Activated T-cell treated with anti-CD3 and anti-CD28 coated beads, Interleukin-2, amount 50 U/mL, for 72 hours (primary cell): Measurements from ENCODE around the gene CCR5AS.

ENCODE experiments used
- ATAC-seq, 2 donors: fragments of 150-1000 bp; cut with Tn5 transposase; replicated peaks in 1 of 2; 2 replicates each; pipeline ENCODE4 v1.10.0; 2021; ENCODE audit warnings: moderate library complexity in 2 of 2, mild to moderate bottlenecking in 1 of 2
- DNase-seq, 2 donors: peaks; one replicate each; pipeline ENCODE4 v3.0.0; 2021 to 2022; ENCODE audit warnings: mixed read lengths in 1 of 2
- H3K27ac Mint-ChIP-seq: one replicate; pipeline ENCODE4 v1.8.0; 2022; ENCODE audit warnings: mild to moderate bottlenecking, moderate library complexity, mixed read lengths
- H3K27me3 Mint-ChIP-seq: one replicate; pipeline ENCODE4 v1.8.0; 2022; ENCODE audit warnings: low read depth, mixed read lengths
- H3K36me3 Mint-ChIP-seq, 2 donors: one replicate each; pipeline ENCODE4 v1.8.0; 2022; ENCODE audit warnings: mixed read lengths in 2 of 2, mild to moderate bottlenecking in 1 of 2; ENCODE audit not compliant: insufficient read depth in 2 of 2
- H3K4me1 Mint-ChIP-seq: one replicate; pipeline ENCODE4 v1.8.0; 2022; ENCODE audit warnings: low read depth, mixed read lengths
- H3K4me3 Mint-ChIP-seq, 2 donors: one replicate each; pipeline ENCODE4 v1.8.0; 2022; ENCODE audit warnings: mild to moderate bottlenecking in 2 of 2, mixed read lengths in 2 of 2, moderate library complexity in 2 of 2
- H3K9me3 Mint-ChIP-seq, 2 donors: one replicate each; pipeline ENCODE4 v1.8.0; 2022; ENCODE audit warnings: mixed read lengths in 2 of 2

The CCR5AS gene

DNA sequence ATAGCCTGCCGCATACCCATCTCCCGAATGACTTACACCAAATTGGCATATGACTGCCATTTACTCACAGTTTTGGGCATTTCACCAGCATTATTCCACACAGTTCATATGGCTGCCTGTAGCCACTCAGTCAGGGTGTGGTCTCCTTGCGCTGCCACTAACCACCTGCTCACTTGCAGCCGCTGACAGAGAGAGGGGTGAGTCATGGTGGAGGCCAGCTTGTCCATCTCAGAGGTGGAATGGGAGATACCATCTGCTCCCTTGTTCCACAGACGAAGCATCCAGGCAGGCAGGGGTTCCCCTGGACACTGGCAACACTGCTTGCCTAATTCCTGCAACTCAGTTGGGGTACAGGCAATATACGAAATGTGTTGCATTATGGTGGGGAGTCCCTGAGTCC is 15.8 kb upstream of the CCR5AS start:
- ATAC-seq = no peak

DNA sequence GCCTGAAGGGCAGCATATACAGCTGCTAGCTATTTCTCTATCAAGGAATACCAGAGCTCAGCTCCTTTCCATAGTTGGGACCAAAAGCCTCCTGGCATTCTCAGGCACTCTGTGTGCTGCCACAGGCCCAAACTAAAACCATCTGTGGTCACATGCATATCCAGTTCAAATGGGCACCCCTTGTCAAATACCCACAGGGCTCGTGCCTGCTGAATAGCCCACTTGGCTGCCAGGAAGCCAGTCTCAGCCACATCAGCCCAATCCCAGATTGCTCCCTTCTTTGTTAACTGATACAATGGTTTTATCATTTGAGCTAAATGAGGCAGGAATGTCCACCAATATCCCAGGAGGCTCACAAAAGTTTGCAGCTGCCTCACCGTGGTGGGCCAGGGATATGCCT is 14.1 kb upstream of the CCR5AS start:
- H3K9me3 Mint-ChIP-seq = no peaks in the 10 kb centered on the region
- no peak for ATAC-seq

More for the DNA sequence above, 15.8 kb upstream of the CCR5AS start:
- peaks cover 6% of the 10 kb centered on the region for H3K4me1 Mint-ChIP-seq
- no peaks in the 10 kb centered on the region for H3K27me3 Mint-ChIP-seq
- H3K36me3 Mint-ChIP-seq = no peaks in the 10 kb centered on the region
- no peaks in the 10 kb centered on the region for H3K9me3 Mint-ChIP-seq
- no peak for DNase-seq
- no peak overlapping the region for H3K4me3 Mint-ChIP-seq
- H3K27ac Mint-ChIP-seq = no peak overlapping the region

DNA sequence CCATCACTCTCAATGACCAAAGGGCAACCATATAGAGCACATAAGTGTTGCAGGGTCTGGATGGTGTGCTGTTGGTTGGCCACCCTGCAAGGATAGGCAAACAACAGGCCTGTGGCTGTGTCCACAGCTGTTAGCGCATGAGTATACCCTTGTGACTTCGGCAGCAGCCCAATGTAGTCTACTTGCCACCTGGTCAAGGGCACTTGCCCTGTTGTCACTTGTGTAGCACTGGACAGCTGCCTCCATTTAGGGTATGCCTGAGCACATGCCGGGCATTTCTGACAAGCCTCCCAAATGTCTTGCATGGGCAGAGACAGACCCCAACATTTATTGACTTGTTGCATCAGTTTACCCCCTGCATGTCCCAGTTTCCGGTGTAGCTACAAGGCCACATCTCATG is 12.9 kb upstream of the CCR5AS start:
- H3K36me3 Mint-ChIP-seq = no peaks in the 10 kb centered on the region
- H3K27ac Mint-ChIP-seq = no peak overlapping the region
- ATAC-seq = no peak
- no peak for DNase-seq
- peaks cover 9% of the 10 kb centered on the region for H3K4me1 Mint-ChIP-seq
- H3K9me3 Mint-ChIP-seq = no peaks in the 10 kb centered on the region
- H3K27me3 Mint-ChIP-seq = no peaks in the 10 kb centered on the region
- H3K4me3 Mint-ChIP-seq = no peak overlapping the region

More for the DNA sequence above, 14.1 kb upstream of the CCR5AS start:
- Mint-ChIP-seq H3K36me3 (no peaks in the 10 kb centered on the region), H3K4me3 (no peak overlapping the region), H3K4me1 (peaks cover 7% of the 10 kb centered on the region), H3K27ac (no peak overlapping the region), H3K27me3 (no peaks in the 10 kb centered on the region)
- DNase-seq = no peak

DNA sequence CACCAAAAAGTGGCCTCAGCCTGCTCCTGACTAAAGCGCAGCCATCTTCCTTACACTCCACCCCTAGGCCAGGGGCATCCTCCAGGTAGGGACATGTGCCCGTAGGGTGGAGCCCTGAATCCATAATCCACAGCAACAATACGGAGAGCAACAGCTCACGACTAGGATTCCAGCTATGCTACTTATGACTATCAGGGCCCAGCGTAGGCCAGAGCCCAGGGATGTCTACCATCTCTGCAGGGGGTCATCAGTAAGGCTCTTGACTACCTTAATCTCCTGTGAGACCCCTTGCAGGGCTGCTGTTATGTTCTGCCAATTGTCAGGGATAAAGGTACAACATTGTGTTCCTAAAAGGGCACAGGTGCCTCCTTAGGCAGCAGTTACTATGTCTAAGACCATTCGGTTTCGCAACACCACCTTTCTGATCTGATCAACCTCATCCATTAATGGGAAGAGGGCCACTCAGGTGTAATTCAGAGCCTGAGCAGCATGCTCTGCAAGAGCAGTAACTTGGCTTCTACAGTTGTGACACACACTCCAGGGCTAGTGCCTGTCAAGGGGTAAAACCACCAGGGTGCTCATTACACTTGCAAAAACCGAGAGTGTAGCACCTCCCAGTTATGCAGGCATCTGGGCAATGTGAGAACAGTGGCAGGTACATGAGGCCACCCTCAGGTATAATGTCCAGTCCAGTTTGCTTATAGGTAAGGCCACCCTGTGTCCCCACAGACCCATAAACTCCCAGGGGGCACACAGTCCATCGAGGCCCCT is 11.2 kb upstream of the CCR5AS start:
- no peak overlapping the region for H3K27ac Mint-ChIP-seq
- no peak for ATAC-seq
- H3K4me1 Mint-ChIP-seq = peaks cover 9% of the 10 kb centered on the region
- no peak overlapping the region for H3K4me3 Mint-ChIP-seq
- no peaks in the 10 kb centered on the region for H3K27me3 Mint-ChIP-seq
- DNase-seq = no peak
- no peaks in the 10 kb centered on the region for H3K9me3 Mint-ChIP-seq
- H3K36me3 Mint-ChIP-seq = no peaks in the 10 kb centered on the region

DNA sequence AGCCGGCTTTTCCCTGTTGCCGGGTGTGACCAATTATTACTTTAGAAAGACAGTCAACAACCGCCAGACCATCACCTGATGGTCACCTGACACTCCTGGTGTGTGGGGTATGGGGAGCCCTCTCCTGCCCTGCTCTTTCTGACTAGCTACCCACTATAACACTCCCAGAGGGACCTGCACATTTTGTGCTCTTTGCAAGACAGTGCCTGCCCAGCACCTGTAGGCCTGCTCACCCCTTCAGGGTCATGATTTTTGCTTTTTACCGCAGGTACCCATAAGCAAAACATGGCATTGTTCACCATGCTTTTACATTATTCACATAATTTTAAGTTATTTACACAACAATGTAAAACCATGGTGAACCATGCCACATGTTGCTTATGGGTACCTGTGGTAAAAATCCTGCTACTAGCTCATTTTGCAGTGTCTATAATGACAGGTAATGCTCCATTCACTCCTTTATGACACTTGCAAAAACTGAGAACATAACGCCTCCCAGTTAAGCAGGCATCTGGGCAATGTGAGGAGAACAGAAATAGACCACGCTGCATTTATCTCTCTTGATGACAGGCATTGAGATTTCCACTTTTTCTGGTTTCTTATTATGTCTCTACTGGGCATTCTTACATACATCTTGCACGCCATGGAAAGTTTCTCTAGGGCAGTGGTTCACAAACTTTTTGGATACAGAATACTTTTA is 10.1 kb upstream of the CCR5AS start:
- Mint-ChIP-seq H3K27me3 (no peaks in the 10 kb centered on the region), H3K4me3 (no peak overlapping the region), H3K4me1 (peaks cover 9% of the 10 kb centered on the region), H3K36me3 (no peaks in the 10 kb centered on the region), H3K27ac (no peak overlapping the region), H3K9me3 (no peaks in the 10 kb centered on the region)
- no peak for ATAC-seq
- DNase-seq = no peak

DNA sequence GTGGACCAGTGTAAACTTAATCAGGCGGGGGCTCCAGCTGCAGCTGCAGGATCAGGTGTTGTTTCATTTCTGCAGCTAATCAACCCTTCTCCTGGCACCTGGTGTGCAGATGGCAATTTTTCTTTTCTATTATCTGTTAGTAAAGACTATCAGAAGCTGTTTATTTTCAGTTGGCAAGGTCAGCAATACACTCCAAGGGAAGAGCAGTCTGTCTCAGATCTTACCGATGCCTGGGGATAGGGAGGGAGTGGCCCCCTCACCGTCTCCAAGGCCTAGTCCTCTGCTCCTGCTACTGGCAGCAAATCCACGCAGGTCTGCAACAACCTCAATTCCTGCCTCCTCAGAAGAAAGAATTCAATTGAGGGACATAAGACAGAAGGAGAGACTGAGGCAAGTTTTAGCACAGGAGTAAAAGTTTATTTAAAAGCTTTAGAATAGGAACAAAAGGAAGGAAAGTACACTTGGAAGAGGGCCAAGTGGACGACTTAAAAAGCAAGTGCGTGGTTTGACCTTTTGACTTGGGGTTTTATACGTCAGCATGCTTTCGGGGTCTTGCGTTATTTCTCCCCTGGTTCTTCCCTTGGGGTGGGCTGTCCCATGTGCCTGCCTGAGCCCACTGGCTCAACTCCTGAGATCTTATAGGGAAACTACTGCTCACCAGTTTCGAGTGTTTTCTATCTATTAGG is 9.4 kb upstream of the CCR5AS start:
- Mint-ChIP-seq H3K4me1 (peaks cover 9% of the 10 kb centered on the region), H3K4me3 (no peak overlapping the region), H3K9me3 (no peaks in the 10 kb centered on the region), H3K27me3 (no peaks in the 10 kb centered on the region), H3K27ac (no peak overlapping the region), H3K36me3 (no peaks in the 10 kb centered on the region)
- ATAC-seq (peak in 1 of 2 donors; percentile 41), DNase-seq (peak in 1 of 2 donors; percentile 8)

DNA sequence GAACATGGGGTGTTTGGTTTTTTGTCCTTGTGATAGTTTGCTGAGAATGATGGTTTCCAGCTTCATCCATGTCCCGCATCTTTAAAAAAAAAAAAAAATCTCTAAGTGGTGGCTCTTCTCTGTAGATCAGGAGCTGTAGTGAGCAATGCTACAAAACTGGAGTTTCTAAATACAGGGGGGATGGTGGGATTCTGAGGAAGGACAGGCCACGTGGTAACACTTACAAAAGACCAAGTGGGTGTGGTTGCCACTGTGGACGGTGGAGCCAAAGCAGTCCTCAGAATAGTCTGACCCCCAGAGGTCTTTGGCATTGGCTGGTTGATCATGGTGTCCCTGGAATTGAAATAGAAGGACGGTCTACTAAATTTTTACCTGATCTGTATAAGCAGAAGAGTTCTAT is 7.9 kb upstream of the CCR5AS start:
- no peaks in the 10 kb centered on the region for H3K36me3 Mint-ChIP-seq

DNA sequence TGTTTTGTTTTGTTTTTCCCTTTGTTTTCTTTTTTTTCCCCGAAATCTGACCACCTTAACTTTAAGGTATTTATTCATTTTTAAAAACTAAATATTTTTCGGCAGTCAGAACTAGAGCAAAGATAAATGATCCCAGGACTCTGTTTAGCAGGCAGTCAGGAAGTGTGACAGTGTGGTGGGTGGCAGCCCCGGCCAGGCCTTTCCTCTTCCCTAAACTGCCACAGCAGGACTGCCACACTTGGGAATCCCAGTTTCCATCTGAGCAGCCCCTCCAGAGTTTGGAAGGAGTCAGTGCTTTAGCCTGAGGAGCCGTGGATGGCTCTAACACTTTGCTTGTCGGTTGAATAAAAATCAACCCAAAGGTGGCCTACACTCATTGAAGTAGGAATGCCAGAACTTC is 7.1 kb upstream of the CCR5AS start:
- H3K4me1 Mint-ChIP-seq = peaks cover 21% of the 10 kb centered on the region
- no peaks in the 10 kb centered on the region for H3K36me3 Mint-ChIP-seq
- ATAC-seq (no peak), DNase-seq (no peak)
- H3K4me3 Mint-ChIP-seq = no peak overlapping the region
- H3K27ac Mint-ChIP-seq = no peak overlapping the region
- H3K27me3 Mint-ChIP-seq = peaks cover 8% of the 10 kb centered on the region
- H3K9me3 Mint-ChIP-seq = no peaks in the 10 kb centered on the region

More for the DNA sequence above, 7.9 kb upstream of the CCR5AS start:
- H3K27ac Mint-ChIP-seq = no peak overlapping the region
- H3K4me3 Mint-ChIP-seq = no peak overlapping the region
- H3K4me1 Mint-ChIP-seq = peaks cover 15% of the 10 kb centered on the region
- no peaks in the 10 kb centered on the region for H3K9me3 Mint-ChIP-seq
- no peak for DNase-seq
- no peak for ATAC-seq
- peaks cover 8% of the 10 kb centered on the region for H3K27me3 Mint-ChIP-seq

DNA sequence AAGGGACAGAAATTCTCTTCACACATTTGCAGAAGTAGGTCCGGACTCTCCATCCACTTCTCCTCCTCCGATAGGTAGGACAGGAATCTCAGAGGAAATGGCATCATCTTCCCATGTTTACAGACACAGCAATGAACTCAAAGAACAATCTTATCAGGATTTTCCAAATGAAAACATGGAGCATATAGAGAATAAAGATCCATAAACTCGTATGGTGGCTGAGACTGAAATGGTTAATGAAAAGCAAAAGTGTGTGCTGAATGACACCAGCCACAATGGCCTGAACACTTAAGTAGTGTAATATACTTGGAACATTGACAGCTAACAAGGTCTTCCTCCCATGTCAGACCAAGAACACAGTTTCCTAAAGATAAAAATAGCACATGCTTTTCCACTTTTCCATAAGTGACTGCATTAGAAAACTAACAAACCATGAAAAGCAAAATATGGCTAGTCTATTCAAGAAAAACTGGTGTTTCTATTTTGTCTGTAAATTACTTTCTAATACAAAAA is 6.0 kb upstream of the CCR5AS start:
- Mint-ChIP-seq H3K27ac (no peak overlapping the region), H3K9me3 (no peaks in the 10 kb centered on the region), H3K4me1 (peaks cover 32% of the 10 kb centered on the region), H3K27me3 (peaks cover 8% of the 10 kb centered on the region), H3K4me3 (no peak overlapping the region), H3K36me3 (no peaks in the 10 kb centered on the region)
- ATAC-seq (no peak), DNase-seq (no peak)

DNA sequence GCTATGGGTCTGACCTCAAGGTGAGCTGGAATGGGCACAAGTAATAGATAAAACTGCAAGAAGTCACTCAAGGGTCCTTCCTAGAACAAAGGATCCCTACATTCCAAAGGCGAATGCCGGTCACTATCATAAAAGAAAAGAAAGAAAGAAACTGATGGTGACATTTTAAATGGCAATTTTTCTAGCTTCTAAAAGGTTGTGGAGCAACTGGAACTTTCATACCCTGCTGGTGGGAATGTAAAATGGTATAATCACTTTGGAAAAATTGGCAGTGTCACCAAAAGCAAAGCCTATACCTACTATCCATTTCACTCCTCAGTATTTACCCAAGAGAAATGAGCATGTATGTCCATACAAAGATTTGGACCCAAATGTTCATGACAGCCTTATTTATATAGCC is 4.4 kb upstream of the CCR5AS start:
- Mint-ChIP-seq H3K4me1 (peaks cover 44% of the 10 kb centered on the region), H3K36me3 (no peaks in the 10 kb centered on the region), H3K27ac (no peak overlapping the region), H3K27me3 (peaks cover 8% of the 10 kb centered on the region), H3K9me3 (no peaks in the 10 kb centered on the region), H3K4me3 (no peak overlapping the region)
- DNase-seq = no peak
- no peak for ATAC-seq

DNA sequence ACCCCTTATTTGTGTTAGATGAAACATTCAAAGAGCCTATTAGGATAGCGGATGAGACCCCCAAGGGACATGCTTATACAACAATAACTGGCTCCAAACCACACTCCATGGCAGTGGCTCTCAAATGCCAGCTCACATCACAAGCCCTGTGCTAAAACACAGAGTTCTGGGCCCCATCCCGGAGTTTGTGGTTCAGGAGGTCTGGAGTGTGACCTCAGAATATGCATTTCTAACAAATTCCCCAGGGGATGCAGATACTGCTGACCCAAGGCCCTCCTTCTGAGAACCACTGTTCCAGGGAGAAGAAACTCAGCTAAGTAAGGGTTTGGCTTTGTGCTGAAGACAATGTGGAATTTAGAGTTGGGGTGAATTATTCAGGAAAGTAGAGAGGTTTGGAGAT is 3.8 kb upstream of the CCR5AS start:
- DNase-seq = no peak
- Mint-ChIP-seq H3K4me1 (peaks cover 41% of the 10 kb centered on the region), H3K27me3 (peaks cover 8% of the 10 kb centered on the region), H3K36me3 (no peaks in the 10 kb centered on the region), H3K4me3 (no peak overlapping the region), H3K27ac (no peak overlapping the region), H3K9me3 (no peaks in the 10 kb centered on the region)
- ATAC-seq = no peak

DNA sequence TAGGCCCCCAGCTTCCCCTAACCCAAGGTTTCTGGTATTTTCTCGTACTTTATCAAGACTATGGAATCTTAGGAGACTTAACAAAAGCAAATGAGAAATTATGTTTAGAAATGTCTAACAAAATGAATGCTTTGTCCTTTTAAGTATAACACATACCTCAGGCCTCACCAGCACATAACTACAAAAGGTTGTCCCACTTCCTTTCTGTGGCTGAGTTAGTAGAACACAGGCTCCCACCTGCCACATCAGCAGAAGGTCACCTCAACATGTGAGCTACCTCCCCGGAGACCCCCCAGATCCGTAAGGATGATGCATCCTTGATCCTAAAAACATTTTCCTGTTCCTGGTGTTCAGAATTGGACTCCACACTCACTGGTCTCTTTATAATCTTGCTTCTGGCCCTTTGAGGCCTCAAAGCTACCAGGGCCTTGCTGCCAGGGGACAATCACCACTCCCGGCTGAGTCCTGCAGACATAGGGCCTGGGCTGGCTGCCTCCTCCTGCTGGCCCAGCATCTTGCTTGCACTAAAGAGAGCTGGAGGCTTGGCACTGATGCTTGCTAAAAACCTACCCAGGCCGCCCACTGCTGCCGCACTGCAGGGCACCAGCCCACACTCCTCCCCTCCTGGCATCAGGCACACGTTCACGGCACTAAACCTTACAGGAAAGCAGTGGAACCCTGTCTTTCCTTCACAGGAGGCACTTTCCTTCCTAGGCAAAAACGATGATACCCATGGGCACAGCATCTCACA is 3.0 kb upstream of the CCR5AS start:
- peaks cover 8% of the 10 kb centered on the region for H3K27me3 Mint-ChIP-seq
- DNase-seq (no peak), ATAC-seq (no peak)
- no peak overlapping the region for H3K27ac Mint-ChIP-seq
- peak overlapping the region in 1 of 2 donors; percentile 36 for H3K4me3 Mint-ChIP-seq
- peaks cover 41% of the 10 kb centered on the region for H3K4me1 Mint-ChIP-seq
- H3K36me3 Mint-ChIP-seq = no peaks in the 10 kb centered on the region
- H3K9me3 Mint-ChIP-seq = no peaks in the 10 kb centered on the region

DNA sequence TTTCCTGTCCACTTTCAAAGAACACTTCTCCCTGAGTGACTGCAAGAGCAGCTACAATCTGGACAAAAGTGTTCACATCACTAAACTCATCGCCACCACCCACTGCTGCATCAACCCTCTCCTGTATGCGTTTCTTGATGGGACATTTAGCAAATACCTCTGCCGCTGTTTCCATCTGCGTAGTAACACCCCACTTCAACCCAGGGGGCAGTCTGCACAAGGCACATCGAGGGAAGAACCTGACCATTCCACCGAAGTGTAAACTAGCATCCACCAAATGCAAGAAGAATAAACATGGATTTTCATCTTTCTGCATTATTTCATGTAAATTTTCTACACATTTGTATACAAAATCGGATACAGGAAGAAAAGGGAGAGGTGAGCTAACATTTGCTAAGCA is 2.0 kb upstream of the CCR5AS start:
- no peak for ATAC-seq
- H3K4me3 Mint-ChIP-seq = peak overlapping the region; percentile 15 to 31

More for the DNA sequence above, 2.0 kb upstream of the CCR5AS start:
- Mint-ChIP-seq H3K4me1 (peaks cover 41% of the 10 kb centered on the region), H3K27me3 (peaks cover 8% of the 10 kb centered on the region), H3K27ac (no peak overlapping the region), H3K36me3 (no peaks in the 10 kb centered on the region), H3K9me3 (no peaks in the 10 kb centered on the region)
- no peak for DNase-seq
